Astrocyte (in vitro differentiated cells and primary cell): ENCODE results near the gene UBE2L6. TPM values are rescaled to one million over a fixed set of nuclear protein-coding genes. Genes with fewer than 3 reads are reported as not detected.

Experiments
- DNase-seq: peaks from one replicate; pipeline ENCODE4 v3.0.0-alpha.2; 2010; ENCODE audit warnings: low read depth
- FAIRE-seq: peaks from 2 replicates; lab custom pipeline; 2011; peaks lifted over from hg19 to GRCh38; lab: Jason Lieb, UNC
- H2AFZ ChIP-seq: 2 replicates; pipeline ENCODE4 v1.6.0; 2012; ENCODE audit warnings: low read depth, low read length, inconsistent platforms
- H3K27ac ChIP-seq: 2 replicates; pipeline ENCODE4 v1.5.1; 2011; ENCODE audit warnings: low read depth, low read length, inconsistent platforms
- H3K27me3 ChIP-seq: 2 replicates; pipeline ENCODE4 v1.6.0; 2011; ENCODE audit warnings: low read length, inconsistent platforms; ENCODE audit not compliant: insufficient read depth
- H3K36me3 ChIP-seq: 2 replicates; pipeline ENCODE4 v1.5.1; 2011; ENCODE audit warnings: low read length, inconsistent platforms; ENCODE audit not compliant: insufficient read depth
- H3K4me1 ChIP-seq: 2 replicates; pipeline ENCODE4 v1.5.1; 2011; ENCODE audit warnings: low read length, inconsistent platforms; ENCODE audit not compliant: insufficient read depth
- H3K4me2 ChIP-seq: 2 replicates; pipeline ENCODE4 v1.6.0; 2012; ENCODE audit warnings: low read length, inconsistent platforms
- H3K4me3 ChIP-seq: 2 replicates; pipeline ENCODE4 v1.5.1; 2011; ENCODE audit warnings: low read depth, mild to moderate bottlenecking, low read length, inconsistent platforms; ENCODE audit not compliant: insufficient read depth
- H3K79me2 ChIP-seq: 2 replicates; pipeline ENCODE4 v1.6.0; 2012; ENCODE audit warnings: mild to moderate bottlenecking, low read length, inconsistent platforms; ENCODE audit not compliant: insufficient read depth
- H3K9ac ChIP-seq: 2 replicates; pipeline ENCODE4 v1.6.0; 2012; ENCODE audit warnings: mild to moderate bottlenecking, low read length, inconsistent platforms
- H3K9me3 ChIP-seq: 2 replicates; pipeline ENCODE4 v1.5.1; 2012; ENCODE audit warnings: low read depth, mild to moderate bottlenecking, low read length, inconsistent platforms; ENCODE audit not compliant: insufficient read depth
- H4K20me1 ChIP-seq: 2 replicates; pipeline ENCODE4 v1.6.0; 2012; ENCODE audit warnings: low read length, inconsistent platforms; ENCODE audit not compliant: insufficient read depth
- H3K27ac Mint-ChIP-seq: one replicate; pipeline ENCODE4 v1.8.0; 2021; ENCODE audit warnings: mild to moderate bottlenecking, mixed read lengths; ENCODE audit not compliant: unreplicated experiment
- H3K27me3 Mint-ChIP-seq: one replicate; pipeline ENCODE4 v1.8.0; 2021; ENCODE audit warnings: low read depth, mixed read lengths; ENCODE audit not compliant: unreplicated experiment
- H3K36me3 Mint-ChIP-seq: one replicate; pipeline ENCODE4 v1.8.0; 2021; ENCODE audit warnings: low read depth, mixed read lengths; ENCODE audit not compliant: unreplicated experiment
- H3K4me1 Mint-ChIP-seq: one replicate; pipeline ENCODE4 v1.8.0; 2021; ENCODE audit warnings: low read depth, mixed read lengths; ENCODE audit not compliant: unreplicated experiment
- H3K4me3 Mint-ChIP-seq: one replicate; pipeline ENCODE4 v1.8.0; 2021; ENCODE audit warnings: mild to moderate bottlenecking, moderate library complexity, mixed read lengths; ENCODE audit not compliant: unreplicated experiment
- H3K9me3 Mint-ChIP-seq: one replicate; pipeline ENCODE4 v1.8.0; 2021; ENCODE audit warnings: mild to moderate bottlenecking, mixed read lengths; ENCODE audit not compliant: unreplicated experiment
- EZH2 ChIP-seq: IDR thresholded peaks from 2 replicates; pipeline ENCODE4 v1.6.1; 2012; ENCODE audit warnings: mild to moderate bottlenecking, low read length, inconsistent platforms; ENCODE audit not compliant: insufficient read depth
- total RNA-seq: library from RNA; stranded (reverse); gene quantifications from 2 replicates; pipeline ENCODE4 v1.2.1, GENCODE V29; 2021
- TF ChIP-seq, protein P1 (sequence below): IDR thresholded peaks from 2 replicates; pipeline ENCODE4 v1.5.1; 2011; ENCODE audit warnings: low read depth, mild to moderate bottlenecking, inconsistent platforms, low read length, moderate library complexity; ENCODE audit not compliant: insufficient read depth

Gene UBE2L6
- total RNA-seq, 1 donor from 2014 or later: 159 TPM

DNA sequence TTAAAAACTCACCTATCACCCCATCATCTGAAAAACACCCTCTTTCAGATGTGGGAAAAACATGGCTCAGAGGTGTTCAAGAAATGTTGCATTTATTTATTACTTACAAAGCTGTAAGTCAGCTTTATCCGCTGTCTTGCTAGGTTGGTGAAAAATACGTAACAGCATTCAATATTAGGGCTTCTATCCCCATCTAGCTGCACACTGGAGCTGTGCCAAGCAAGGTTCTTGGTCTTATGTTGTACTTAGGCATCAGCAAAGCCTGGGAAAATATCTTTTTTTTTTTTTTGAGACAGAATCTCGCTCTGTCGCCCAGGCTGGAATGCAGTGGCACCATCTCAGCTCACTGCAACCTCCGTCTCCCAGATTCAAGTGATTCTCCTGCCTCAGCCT is 37.6 kb upstream of the UBE2L6 start:
- peaks cover 2% of the 10 kb centered on the region for H3K4me1 Mint-ChIP-seq
- H3K79me2 ChIP-seq: no peaks in the 10 kb centered on the region
- H3K9me3 Mint-ChIP-seq: no peaks in the 10 kb centered on the region
- H3K9me3 ChIP-seq: no peaks in the 10 kb centered on the region
- H3K27ac Mint-ChIP-seq: no peak overlapping the region
- H3K27me3 Mint-ChIP-seq: no peaks in the 10 kb centered on the region
- H3K4me1 ChIP-seq: no peaks in the 10 kb centered on the region
- H3K4me3 ChIP-seq: no peak overlapping the region
- no peak overlapping the region for H3K4me3 Mint-ChIP-seq
- no peak overlapping the region for H3K9ac ChIP-seq
- FAIRE-seq (no peak), DNase-seq (no peak)
- H3K27ac ChIP-seq: no peak overlapping the region
- no peaks in the 10 kb centered on the region for H3K27me3 ChIP-seq
- H3K36me3 ChIP-seq: no peaks in the 10 kb centered on the region
- H3K4me2 ChIP-seq: no peak overlapping the region
- H4K20me1 ChIP-seq: no peaks in the 10 kb centered on the region
- peaks cover 16% of the 10 kb centered on the region for H3K36me3 Mint-ChIP-seq
- TF ChIP-seq EZH2: no peak
- TF ChIP-seq, protein P1, sequence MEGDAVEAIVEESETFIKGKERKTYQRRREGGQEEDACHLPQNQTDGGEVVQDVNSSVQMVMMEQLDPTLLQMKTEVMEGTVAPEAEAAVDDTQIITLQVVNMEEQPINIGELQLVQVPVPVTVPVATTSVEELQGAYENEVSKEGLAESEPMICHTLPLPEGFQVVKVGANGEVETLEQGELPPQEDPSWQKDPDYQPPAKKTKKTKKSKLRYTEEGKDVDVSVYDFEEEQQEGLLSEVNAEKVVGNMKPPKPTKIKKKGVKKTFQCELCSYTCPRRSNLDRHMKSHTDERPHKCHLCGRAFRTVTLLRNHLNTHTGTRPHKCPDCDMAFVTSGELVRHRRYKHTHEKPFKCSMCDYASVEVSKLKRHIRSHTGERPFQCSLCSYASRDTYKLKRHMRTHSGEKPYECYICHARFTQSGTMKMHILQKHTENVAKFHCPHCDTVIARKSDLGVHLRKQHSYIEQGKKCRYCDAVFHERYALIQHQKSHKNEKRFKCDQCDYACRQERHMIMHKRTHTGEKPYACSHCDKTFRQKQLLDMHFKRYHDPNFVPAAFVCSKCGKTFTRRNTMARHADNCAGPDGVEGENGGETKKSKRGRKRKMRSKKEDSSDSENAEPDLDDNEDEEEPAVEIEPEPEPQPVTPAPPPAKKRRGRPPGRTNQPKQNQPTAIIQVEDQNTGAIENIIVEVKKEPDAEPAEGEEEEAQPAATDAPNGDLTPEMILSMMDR: no peak
- no peak overlapping the region for H2AFZ ChIP-seq

DNA sequence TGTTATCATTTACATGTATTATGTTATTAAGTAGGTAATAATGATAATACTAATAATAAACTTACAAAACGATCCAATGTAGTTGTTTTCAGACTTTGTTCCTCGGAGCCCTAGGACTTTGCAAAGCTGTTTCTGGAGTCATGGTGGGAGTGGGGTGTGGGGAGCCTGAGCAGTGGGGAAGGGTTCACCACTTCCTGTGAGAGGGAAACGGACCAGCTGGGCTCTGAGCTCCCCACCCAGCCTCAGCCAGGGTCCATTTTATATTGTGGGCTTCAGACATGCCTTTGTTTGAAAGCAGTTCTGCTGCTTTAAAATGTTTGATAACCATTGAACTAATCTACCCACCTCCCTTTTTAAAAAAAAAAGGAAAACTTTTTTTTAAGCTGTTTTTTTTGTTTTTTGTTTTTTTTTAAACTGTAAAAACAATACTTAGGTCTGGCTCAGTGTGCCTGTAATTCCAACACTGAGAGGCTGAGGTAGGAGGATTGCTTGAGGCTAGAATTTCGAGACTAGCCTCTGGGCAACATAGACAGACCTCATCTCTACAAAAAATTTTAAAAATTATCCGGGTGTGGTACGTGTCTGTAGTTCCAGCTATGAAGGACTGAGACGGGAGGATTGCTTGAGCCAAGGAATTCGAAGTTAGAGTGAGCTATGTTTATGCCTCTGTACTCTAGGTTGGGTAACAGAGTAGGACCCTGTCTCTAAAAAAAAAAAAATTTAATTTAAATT is 37.0 kb upstream of the UBE2L6 start:
- Histone ChIP-seq H3K4me2 (no peak overlapping the region), H3K27me3 (peaks cover under 1% of the 10 kb centered on the region), H3K36me3 (no peaks in the 10 kb centered on the region), H3K4me3 (no peak overlapping the region), H3K9ac (no peak overlapping the region), H3K79me2 (no peaks in the 10 kb centered on the region), H3K9me3 (no peaks in the 10 kb centered on the region), H3K4me1 (no peaks in the 10 kb centered on the region), H2AFZ (no peak overlapping the region), H3K27ac (no peak overlapping the region), H4K20me1 (no peaks in the 10 kb centered on the region)
- peaks cover 14% of the 10 kb centered on the region for H3K36me3 Mint-ChIP-seq
- H3K27ac Mint-ChIP-seq: no peak overlapping the region
- H3K4me3 Mint-ChIP-seq: no peak overlapping the region
- H3K4me1 Mint-ChIP-seq: peaks cover 5% of the 10 kb centered on the region
- no peak for TF ChIP-seq EZH2
- no peaks in the 10 kb centered on the region for H3K9me3 Mint-ChIP-seq
- DNase-seq (no peak), FAIRE-seq (no peak)
- no peaks in the 10 kb centered on the region for H3K27me3 Mint-ChIP-seq

DNA sequence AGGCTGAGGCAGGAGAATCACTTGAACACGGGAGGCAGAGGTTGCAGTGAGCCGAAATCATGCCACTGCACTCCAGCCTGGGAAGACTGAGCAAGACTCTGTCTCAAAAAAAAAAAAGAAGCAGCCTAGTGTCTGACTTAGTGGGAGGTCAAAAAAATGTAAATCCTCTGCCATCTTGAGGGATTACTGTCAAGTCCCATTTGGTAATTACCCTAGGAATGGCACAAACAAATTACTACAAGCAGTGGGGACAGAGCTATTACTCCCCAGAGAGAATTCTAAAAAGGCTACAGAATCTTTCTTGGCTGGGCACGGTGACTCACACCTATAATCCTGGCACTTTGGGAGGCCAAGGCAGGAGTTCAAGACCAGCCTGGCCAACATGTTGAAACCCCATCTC is 33.8 kb upstream of the UBE2L6 start:
- Mint-ChIP-seq H3K27me3 (no peaks in the 10 kb centered on the region), H3K27ac (no peak overlapping the region), H3K4me1 (peaks cover 24% of the 10 kb centered on the region), H3K9me3 (no peaks in the 10 kb centered on the region), H3K36me3 (peaks cover 7% of the 10 kb centered on the region), H3K4me3 (no peak overlapping the region)
- Histone ChIP-seq H3K4me3 (no peak overlapping the region), H3K27me3 (peaks cover 14% of the 10 kb centered on the region), H3K79me2 (no peaks in the 10 kb centered on the region), H3K9me3 (no peaks in the 10 kb centered on the region), H3K4me2 (no peak overlapping the region), H2AFZ (no peak overlapping the region), H4K20me1 (no peaks in the 10 kb centered on the region), H3K4me1 (no peaks in the 10 kb centered on the region), H3K36me3 (no peaks in the 10 kb centered on the region), H3K27ac (no peak overlapping the region), H3K9ac (no peak overlapping the region)
- FAIRE-seq (no peak), DNase-seq (no peak)
- TF ChIP-seq, protein P1: no peak
- TF ChIP-seq EZH2: no peak
